ENCODE results near the gene STAB2.

Gene STAB2

DNA sequence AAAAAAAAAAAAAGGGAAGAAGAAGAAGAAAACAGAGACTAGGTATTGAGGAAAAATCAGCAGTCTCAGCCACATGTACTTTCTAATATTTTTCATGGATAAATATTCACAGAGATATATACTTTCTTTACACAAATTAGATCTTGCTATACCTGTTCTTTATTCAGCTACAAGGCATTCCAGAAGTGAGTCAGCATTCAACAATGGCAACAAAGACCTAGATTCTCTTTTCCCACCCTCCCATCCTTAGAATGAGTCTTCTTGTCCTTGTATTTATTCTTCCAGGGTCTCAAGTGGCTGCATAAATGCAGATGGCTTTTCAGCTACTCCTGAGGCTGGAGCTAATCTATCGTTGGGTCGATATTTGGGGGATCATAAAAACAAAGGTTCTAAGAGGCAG is 160.9 kb downstream of the STAB2 start:
- DNase-seq (ENCODE audit: low spot score) = no peak

- DNase-seq (ENCODE audit: low spot score) = no peak
Measured at GRCh38 chr12:103748875-103749274, 161.8 kb downstream of the STAB2 start.

GRCh38 chr12:103751171-103751570 is 164.1 kb downstream of the STAB2 start:
- DNase-seq (ENCODE audit: low spot score) = no peak

- DNase-seq (ENCODE audit: low spot score) = no peak
Measured at GRCh38 chr12:103751600-103751999, 164.5 kb downstream of the STAB2 start.

DNA sequence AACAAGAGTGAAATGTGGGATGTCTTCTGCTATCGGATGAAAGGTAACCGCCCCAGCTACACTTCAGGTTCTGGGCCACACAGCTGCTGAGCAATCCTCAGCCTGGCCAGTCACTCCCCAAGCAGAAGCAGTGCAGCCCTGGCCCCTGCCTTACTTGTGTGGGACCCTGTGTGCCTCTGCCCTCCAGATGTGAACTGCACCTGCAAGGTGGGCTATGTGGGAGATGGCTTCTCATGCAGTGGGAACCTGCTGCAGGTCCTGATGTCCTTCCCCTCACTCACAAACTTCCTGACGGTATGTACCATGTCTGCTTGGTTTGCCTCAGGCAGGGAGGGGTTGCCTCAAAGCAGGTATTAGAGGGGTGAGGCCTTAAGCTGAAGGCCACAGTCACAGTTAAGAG is 168.4 kb downstream of the STAB2 start:
- no peak for DNase-seq (ENCODE audit: low spot score)

DNA sequence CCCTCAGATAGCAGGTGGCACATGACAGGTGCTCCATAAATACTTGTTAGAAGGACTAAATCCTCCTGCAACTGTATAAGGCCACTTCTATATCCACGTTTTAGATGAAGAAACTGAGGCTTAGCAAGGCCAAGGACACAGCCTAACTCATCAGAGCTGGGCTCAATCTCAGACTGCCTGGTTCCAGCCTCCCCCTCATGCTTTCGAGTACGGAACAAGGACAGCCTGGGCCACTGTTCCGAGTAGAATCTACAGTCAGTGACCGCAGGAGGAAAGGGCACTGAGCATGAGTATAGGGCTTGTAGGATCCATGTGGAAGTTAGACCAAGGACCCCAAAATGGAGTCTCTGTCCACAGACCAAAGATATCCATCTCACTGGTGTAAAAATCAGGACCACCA is 169.4 kb downstream of the STAB2 start:
- no peak for DNase-seq (ENCODE audit: low spot score)

- DNase-seq (ENCODE audit: low spot score) = no peak
Measured at GRCh38 chr12:103757248-103757647, 170.2 kb downstream of the STAB2 start.

DNA sequence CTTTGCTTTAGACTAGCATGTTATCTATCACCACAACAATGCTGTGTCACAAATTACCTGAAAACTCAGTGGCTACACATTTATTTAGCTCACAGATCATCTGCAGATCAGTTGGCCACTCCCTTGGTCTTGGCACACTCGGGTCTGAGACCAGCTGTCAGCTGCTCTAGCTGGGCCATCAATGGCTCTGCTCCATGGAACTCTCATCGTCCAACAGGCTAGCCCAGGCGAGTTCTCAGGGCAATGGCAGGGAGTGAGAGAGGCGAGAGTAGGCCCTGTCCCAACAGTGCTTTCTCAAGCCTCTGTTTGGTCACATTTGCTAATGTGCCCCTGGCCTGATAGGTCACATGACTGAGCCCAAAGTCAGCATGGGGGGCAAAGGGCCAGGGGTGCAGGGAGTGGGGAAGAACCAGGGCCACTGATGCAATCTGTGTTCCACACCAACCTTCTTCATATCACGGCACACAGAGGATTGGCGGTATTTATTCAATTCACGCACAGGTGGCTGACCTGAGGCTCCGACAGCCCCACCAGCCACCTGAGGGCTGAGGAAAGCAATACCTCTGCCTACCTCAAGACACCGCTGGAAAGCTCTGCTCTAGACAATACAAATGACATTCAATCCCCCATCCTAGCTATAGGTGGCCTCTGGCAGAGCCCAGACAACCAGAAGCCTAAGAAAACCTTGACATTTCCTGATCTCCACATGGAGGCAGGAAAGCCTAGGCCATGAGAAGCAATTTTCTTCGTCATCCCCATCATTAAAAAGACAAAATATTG is 171.4 kb downstream of the STAB2 start:
- DNase-seq (ENCODE audit: low spot score) = no peak

GRCh38 chr12:103762473-103762872 is 175.4 kb downstream of the STAB2 start:
- no peak for DNase-seq (ENCODE audit: low spot score)

GRCh38 chr12:103765322-103765721 is 178.2 kb downstream of the STAB2 start:
- DNase-seq (ENCODE audit: low spot score) = no peak

GRCh38 chr12:103766028-103766427 is 179.0 kb downstream of the STAB2 start:
- DNase-seq (ENCODE audit: low spot score) = no peak

DNA sequence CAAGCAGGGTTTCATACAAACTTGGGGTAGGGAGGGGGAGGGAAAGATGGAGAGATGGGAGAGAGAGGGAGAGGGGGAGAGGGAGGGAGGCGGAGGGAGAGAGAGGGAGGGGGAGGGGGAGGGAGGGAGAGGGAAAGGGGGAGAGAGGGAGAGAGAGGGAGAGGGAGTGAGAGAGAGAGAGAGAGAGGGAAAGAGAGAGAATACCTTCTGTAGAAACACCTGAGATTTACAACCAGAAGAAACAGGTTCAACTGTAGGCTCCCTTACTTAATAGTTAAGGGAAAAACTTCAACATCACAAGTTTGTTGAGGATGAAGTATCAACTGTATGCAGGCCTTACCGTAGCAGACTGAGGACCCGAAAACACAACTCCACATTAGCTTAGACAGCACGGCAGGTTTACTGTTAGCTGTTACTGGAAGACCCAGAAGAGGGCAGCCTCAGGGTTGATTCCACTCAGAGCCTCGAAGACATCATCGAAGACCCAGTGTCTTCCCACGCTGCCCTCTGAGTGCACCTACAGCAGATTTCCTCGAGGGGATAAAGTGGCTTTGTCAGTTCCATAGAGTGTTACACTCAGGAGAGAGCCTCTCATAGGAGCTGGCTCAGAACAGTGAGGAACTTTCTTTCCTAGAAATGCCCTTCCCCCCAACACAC is 181.5 kb downstream of the STAB2 start:
- no peak for DNase-seq (ENCODE audit: low spot score)

- no peak for DNase-seq (ENCODE audit: low spot score)
Measured at GRCh38 chr12:103769240-103769945, 182.3 kb downstream of the STAB2 start.

- no peak for DNase-seq (ENCODE audit: low spot score)
Measured at GRCh38 chr12:103771466-103771865, 184.4 kb downstream of the STAB2 start.

- DNase-seq (ENCODE audit: low spot score) = no peak
Measured at GRCh38 chr12:103772367-103773108, 185.5 kb downstream of the STAB2 start.

DNA sequence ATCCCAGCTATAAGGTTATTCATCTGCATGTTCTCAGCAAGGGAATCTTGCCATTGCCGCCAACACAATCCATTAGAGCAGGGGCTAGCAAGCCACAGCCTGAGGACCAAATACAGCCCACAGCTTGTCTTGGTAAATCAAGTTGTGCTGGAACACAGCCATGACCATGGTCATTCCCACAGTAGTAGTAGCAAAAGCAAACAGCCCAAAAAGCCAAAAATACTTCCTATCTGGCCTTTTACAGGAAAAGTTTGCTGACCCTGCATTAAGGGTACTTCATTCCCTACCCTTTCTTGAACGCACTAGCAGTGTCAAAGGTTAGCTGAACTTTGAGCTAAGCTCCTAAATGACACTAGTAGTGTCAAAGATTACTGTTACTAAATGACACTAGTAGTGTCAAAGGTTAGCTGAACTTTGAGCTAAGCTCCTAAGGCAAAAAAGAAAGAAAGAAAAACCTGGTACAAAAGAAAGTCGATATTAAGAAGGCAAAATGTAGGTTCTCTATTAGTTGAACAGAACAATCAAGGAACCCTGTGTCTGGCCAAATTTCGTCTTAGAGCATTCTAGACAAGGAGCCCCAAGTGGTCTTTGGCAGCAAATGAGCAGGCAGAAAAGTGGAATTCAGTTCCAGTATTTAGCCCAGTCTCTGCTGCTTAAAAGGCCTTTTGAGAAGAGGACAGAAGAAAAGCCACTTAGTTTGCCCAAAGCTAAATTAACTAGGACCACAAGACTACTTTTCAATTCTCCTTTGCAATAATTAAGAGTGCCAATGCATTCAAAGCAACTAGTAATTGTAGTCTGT is 186.2 kb downstream of the STAB2 start:
- DNase-seq (ENCODE audit: low spot score) = no peak

DNA sequence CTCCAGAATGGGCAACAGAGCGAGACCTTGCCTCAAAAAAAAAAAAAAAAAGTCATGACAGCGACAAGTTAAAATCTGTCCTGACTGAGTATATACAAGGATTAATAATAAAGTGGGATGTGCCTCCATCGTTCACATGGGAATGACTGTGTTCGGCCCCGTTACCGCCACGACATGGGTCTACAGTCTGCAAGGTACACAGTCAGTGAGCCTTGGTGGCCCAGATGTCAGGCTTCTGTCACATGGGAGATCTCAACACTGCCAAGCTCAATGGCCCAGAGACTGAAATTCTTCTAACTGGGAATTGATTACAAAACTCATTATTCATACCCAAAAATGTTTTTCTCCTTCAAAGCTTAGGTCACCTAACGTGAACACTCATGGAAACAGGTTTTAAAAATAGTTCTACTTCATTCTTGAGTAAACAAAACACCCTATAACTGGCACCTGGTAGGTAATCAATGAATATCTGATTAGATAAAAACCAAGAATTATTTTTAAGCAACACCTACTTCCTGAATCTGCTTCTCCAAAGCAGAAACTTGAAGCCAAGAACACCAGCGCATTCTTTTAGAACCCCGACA is 188.0 kb downstream of the STAB2 start:
- DNase-seq (ENCODE audit: low spot score) = no peak

DNA sequence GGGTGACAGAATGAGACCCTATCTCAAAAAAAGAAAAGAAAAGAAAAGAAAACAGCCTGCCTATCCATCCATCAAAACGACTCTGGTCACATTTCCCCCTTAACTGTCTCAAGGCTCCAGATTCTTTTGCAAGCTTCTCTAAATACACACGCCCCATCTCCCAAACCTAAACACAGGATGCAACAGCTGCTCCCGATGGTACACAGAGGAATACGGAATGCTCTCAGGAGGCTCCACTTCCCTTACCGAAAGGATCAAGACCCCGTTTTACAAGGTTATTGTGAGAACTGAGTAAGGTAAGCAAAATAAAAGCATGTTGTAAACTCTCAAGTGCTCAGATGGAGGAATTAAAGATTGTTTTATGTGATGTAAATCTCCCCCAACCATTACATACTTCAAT is 191.7 kb downstream of the STAB2 start:
- no peak for DNase-seq (ENCODE audit: low spot score)

- no peak for DNase-seq (ENCODE audit: low spot score)
Measured at GRCh38 chr12:103779410-103780092, 192.5 kb downstream of the STAB2 start.

DNA sequence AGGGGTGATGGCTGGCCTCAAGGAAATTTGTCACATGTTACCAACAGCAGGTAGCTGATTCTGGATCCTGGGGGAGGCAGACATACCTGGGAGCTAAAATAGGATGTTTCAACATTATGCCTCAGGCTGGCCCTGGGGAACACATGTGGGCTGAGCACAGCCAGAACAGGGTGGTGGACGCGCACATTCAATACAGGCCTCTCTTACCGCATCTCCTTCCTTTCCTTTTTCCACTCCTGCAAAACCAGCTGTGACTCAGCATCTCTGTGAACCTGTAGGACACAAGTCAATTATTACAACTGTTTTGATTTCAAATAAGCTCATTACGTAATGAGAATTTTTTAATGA is 193.0 kb downstream of the STAB2 start:
- DNase-seq (ENCODE audit: low spot score) = no peak

DNA sequence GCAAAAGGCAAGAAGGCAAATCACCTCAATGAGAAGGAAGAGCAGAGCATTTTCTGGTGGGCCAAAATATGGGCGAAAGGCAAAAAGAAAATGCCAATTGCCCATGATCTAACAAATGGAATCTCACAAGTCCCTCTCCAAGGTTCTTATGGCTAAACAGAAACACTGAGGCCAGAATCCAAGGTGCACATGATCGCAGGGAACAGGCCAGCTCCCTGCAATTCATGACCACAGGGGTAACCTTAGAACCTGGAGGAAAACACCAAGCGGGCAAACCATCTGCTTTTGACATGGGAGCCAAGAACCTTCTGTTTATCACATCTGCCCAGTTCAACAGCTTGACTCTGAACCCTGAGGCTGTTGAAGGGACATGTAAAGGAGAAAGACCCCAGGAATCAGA is 193.9 kb downstream of the STAB2 start:
- DNase-seq (ENCODE audit: low spot score) = no peak
